UCSD-AML1 (cell line): ENCODE results near the gene GRK4.
"Not testable (repeated sequence)": the region's sequence is repeated elsewhere in the genome, so short reads cannot be mapped to it uniquely, and the experiment has no call there.

ENCODE experiments used
- DNase-seq: peaks from one replicate; lab custom pipeline; 2025; ENCODE audit not compliant: unreplicated experiment; lab: John Stamatoyannopoulos, UW

GRK4 gene

GRCh38 chr4:2941138-2942036, 22.0 kb upstream of the GRK4 start:
- DNase-seq = no peak

DNA sequence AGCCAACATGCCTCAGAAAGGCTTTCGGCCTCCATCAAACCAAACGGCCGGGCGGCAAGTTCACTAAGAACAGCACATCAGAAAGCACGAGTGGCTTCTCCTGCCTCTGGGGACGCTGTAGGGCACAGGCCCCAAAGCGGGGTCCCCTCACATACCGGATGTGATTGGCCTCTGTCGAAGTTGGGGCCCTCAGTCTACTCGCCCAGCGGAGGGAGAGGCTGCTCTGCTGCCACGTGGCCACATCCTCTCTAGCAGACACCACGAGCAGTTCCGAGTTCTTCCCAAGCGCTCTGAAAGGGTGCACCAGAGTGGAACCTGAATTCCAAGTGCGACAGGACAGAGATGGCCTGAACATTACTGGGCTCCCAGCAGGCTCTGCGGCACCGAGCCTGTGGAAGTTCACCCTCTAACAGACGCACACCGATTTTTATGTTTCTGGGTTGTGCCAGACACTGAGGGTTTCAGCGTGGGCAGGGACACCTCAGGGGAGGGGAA, 21.3 kb upstream of the GRK4 start:
- no peak for DNase-seq

- DNase-seq = no peak
Measured at GRCh38 chr4:2942532-2943363, 20.6 kb upstream of the GRK4 start.

GRCh38 chr4:2943364-2944090, 19.8 kb upstream of the GRK4 start:
- no peak for DNase-seq

DNA sequence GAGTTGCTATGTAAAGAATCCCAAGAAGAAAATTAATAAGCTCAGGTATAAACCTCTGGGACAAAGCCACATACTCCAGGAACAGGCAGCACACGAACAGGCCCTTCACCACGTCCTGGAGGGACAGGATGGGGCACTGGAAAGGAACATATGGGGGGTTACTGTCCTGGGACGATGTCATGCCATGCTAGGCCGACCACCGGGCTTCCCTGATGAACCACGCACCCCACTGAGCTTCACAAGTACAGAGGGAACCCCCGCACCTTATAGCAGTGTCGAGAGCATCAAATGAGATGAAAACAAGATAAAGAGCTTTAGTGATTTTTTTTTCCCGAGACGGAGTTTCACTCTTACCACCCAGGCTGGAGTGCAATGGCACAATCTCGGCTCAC, 19.3 kb upstream of the GRK4 start:
- no peak for DNase-seq

DNA sequence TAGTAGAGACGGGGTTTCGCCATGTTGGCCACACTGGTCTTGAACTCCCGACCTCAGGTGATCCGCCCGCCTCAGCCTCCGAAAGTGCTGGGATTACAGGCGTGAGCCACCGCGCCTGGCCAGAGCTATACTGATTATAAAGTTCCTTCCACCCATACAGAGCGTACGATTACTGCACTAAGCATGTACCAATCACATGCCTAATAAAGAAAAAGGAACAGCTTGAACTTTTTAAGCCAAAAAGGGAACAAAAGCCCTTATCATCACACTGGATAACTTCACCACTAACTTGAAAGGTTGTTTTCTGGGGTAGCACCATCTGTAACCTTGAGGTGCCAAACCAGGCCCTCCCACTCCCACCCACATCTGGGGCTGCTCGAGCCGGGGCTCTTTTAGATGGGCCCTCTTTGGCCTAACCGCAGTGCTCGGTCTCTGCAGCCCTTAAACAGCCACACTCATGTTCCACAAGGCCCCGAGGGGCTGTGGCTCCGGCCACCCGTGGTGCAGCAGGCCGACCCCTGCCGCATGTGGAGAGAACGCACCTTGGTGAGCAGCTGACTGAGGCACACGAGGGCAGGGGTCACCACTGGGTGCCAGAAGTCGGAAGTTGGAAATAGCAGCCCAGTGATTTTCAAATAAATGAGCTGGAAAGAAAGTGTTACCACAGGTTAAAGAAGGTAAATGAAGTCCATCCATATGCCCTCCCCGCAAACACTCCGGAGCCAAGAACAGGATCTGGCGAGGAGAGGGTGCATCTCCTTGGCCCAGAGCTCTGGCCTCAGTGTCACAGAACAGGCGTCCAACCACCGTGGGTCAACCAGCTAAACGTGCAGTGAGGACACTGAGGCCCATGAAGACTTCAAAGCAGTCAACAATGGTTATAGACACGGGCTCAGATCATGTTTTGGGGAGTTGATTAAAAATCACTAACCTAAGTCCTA, 18.5 kb upstream of the GRK4 start:
- DNase-seq = no peak

GRCh38 chr4:2945619-2946604, 17.5 kb upstream of the GRK4 start:
- DNase-seq = not testable (repeated sequence)

- no peak for DNase-seq
Measured at GRCh38 chr4:2946812-2947600, 16.4 kb upstream of the GRK4 start.

DNA sequence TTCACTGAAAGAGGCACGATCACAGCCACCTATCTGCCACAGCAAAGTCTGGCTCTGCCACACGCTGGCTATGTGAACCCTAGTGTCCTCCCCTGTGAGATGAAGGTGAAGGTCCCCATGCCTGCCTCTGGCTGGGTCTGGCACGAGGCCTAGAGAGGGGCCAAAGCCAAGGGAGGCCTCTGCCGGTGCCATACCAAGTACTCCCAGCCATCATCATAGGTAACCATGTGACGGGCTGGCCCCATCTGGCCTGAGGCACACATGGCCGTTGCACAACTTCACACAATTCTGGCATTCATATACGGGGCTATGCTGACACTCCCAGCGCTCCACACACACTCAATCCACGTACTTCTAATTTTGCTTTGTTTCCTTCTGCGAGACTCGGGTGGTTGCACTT, 15.4 kb upstream of the GRK4 start:
- DNase-seq = no peak

GRCh38 chr4:2948895-2949781, 14.2 kb upstream of the GRK4 start:
- DNase-seq = no peak

DNA sequence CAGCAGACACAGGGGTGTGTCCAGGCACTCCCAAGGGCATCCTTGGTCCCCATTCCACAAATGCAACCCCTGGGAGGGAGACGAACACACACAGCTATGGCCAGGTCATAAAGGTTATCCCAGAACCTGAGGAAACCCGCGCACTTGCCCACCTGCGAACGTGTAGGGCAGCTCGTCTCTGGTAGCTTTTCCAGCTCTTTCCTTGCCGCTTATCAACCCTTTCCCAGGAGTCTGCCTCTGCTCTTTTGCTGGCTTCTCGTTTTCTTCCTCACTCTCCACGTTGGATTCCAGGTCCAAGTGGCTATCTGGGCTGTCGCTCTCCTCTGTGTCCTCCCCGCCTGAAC, 13.6 kb upstream of the GRK4 start:
- DNase-seq = no peak

- no peak for DNase-seq
Measured at GRCh38 chr4:2950221-2950989, 13.0 kb upstream of the GRK4 start.

DNA sequence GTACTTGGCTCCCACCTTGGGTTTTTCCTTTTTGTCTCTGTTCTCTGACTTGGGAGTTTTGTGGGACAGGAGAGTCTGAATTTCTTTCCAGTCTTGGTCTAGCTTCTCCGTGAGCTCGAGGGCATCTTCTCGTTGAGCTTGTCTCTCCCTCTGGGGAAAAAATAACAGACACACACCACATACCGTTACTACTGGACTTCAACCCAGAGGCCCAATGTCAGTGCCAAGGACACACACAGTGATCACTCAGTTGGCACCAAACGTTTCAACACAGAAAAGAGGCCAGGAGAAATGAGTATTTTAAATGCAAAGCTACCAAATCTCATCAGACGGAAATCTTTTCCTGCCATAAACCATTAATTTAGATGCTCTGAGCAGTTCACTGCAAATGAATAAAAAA, 9.9 kb upstream of the GRK4 start:
- no peak for DNase-seq

DNA sequence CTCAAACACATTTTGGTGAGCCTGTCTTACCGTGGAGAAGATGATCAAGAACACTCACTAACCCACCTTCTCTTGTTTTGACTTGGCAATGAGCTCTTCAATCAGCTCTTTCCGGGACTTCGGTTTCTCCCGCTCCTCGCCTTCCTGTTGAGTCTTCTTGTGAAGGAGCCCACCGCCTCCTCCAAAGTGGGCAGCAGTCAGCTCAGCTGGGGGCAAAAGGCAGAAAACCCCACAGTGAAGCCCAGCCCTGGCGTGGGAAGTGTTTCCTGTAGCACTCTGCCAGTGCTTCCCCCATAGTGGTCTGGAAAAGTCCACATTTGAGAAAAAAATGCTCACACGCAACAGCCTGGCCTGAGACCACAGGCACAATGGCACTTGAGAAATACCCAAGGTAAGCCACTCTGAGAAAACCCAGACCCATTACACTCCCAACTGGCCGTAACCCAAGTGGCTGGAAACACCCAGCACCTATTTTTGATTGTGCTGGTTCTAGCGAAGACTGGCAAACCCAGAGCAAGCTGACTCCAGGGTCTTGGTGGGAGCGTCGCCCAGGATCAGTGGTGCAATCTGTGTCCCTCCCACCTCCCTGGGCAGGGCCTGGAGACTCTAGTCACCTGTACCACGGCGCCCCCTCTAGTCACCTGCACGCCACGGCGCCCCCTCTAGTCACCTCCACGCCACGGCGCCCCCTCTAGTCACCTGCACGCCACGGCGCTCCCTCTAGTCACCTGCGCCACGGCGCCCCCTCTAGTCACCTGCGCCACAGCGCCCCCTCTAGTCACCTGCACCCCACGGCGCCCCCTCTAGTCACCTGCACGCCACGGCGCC, 8.8 kb upstream of the GRK4 start:
- DNase-seq = no peak

- not testable (repeated sequence) for DNase-seq
Measured at GRCh38 chr4:2955186-2956044, 8.0 kb upstream of the GRK4 start.
